IPS DF 19.7 (cell line): ENCODE data around the gene TNFRSF19.
"Not testable (repeated sequence)": the region's sequence is repeated elsewhere in the genome, so short reads cannot be mapped to it uniquely, and the experiment has no call there.

Experiments
- DNase-seq: peaks from one replicate; pipeline ENCODE4 v3.0.0-alpha.2; 2013; ENCODE audit warnings: low read depth, low spot score

Gene TNFRSF19

GRCh38 chr13:23570099-23570920, at the start of gene TNFRSF19:
Gene TNFRSF19, plus strand, starts transcription at chr13:23570412. Its CDS starts 19,772 bp downstream, at chr13:23590184.
- DNase-seq, result no peak

- DNase-seq, result not testable (repeated sequence)
Measured at GRCh38 chr13:23529926-23530325, 40.3 kb upstream of the TNFRSF19 start.

GRCh38 chr13:23531446-23531845, 38.8 kb upstream of the TNFRSF19 start:
- DNase-seq, result no peak

DNA sequence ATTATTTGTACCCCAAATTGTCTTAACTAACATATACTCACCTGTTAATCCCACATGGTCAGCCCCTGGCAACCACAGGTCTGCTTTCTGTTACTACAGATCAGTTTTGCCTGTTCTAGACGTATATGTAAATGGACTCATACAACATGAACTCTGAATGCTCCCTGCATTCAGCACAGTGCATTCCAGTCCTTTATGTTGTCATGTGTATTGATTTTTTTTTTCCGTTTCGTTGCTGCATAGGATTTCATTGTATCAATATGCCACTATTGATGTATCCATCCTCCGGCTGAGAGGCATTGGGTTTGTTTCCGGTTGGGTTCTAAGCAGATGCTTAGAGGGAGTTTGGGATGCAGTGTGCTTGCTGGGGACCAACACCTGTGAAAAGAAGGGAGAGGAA, 36.1 kb upstream of the TNFRSF19 start:
- DNase-seq, result no peak

DNA sequence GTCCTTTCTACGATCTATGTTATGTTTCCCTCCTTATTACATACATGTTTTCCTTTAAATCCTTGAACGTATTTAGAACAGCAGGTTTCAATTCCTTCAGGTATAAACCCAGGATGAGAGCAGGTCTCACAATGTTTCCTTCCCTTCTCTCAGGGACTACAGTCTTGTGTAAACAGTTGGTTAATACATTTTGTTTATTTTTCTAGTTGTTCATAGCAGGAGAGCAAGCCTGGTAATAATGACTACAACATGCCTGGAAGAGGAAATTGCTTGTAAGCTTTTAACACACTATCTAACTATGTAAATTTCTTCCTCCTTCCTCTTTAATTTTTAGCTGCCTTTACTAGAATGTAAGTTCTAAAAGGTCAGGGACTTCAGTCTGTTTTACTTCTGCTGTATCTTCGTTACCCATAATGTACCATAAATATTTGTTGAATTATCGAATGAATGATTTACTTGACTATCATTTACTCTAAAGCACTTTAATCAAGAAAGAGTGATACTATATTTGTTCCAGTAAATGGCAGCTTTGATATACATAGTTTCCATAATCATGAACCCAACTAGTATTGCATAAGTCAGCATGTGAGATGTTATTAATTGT, 28.9 kb upstream of the TNFRSF19 start:
- no peak for DNase-seq

GRCh38 chr13:23544668-23545067, 25.5 kb upstream of the TNFRSF19 start:
- DNase-seq, result no peak

DNA sequence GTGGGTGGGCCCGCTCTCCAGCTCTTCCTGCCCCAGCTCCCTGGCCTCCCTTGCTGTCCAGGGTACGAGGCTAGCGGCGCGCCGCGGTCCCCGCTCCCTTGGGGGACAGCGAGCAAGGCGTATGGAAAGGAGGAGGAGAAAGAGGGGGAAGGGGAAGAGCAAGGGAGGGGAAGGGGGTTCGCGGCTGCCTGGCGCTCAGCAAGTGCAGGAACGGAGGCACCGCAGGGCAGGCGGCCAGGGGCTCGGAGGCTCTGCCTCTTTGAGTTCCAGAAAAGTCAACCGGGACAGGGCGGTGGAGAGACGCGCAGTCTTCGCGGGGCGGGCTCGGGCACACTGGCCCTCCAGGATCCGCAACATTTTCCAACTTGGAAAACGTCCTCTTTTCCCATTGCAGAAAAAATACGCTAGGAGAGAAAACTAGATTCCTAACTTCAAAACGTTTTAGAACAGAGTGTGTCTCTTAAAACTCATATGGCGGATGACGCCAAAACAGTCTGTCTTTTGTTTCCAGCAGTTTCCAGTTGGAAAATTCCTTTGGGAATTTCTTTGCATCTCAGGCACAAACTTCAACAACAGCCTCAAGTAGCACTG, 23.1 kb upstream of the TNFRSF19 start:
- no peak for DNase-seq

DNA sequence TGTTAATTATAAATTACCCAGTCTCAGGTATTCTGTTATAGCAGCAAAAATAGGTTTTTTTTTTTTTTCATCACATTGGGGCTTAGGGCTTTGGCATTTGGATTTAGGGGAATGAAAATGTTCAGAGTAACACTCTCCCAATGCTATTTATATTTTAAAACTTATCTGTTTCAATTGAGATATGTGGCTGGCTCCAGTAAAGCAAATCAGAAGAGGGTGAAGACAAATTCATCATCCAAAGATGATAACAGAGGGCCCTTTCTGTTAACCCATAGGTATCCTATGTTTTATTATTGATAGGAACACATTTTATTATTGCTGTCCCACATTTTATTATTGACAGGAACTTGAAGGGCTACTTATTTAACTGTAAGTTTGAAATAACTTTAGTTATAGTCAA, 20.5 kb upstream of the TNFRSF19 start:
- no peak for DNase-seq

GRCh38 chr13:23550163-23550562, 20.0 kb upstream of the TNFRSF19 start:
- DNase-seq, result no peak

- no peak for DNase-seq
Measured at GRCh38 chr13:23551213-23552008, 18.8 kb upstream of the TNFRSF19 start.

GRCh38 chr13:23552171-23552570, 18.0 kb upstream of the TNFRSF19 start:
- DNase-seq, result no peak

DNA sequence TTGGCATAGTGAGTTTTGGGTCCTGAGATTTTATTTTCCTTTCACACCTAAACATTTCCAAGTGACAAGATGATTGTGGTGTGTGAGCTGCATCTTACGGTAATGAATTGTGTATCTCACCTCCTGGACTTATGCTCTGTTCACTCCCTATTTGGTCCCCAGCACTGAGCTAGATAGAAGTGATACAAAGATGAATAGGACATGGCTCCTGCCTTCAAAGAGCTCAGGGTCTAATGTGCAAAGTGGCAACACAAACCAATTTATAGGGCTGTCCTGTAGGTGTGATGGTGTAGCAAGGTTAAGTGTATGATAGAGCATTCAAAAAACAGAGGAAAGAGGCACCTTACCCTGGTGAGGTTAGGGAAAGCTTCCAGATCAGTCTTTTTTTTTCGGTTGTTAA, 17.6 kb upstream of the TNFRSF19 start:
- no peak for DNase-seq

- no peak for DNase-seq
Measured at GRCh38 chr13:23554000-23554399, 16.2 kb upstream of the TNFRSF19 start.

GRCh38 chr13:23557043-23557442, 13.2 kb upstream of the TNFRSF19 start:
- DNase-seq, result no peak

DNA sequence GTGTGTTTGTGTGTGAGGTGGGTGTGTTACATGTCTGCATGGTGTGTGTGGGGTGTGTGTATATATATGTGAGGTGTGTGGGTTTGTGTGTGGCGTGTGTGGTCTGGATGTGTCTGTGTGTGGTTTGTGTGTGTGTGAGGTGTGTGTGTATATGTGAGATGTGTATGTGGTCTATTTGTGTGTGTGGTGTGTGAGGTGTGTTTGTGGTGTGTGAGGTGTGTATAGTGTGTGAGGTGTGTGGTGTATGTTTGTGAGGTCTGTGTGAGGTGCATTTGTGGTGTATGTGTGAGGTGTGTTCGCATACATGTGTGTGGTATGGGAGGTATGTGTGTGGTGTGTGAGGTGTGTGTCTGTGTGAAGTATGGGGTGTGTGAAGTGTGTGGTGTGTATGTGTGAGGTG, 12.5 kb upstream of the TNFRSF19 start:
- DNase-seq, result no peak

- no peak for DNase-seq
Measured at GRCh38 chr13:23558675-23559536, 11.3 kb upstream of the TNFRSF19 start.

- no peak for DNase-seq
Measured at GRCh38 chr13:23560571-23561089, 9.6 kb upstream of the TNFRSF19 start.

- DNase-seq, result no peak
Measured at GRCh38 chr13:23561261-23561660, 9.0 kb upstream of the TNFRSF19 start.

GRCh38 chr13:23563085-23563845, 6.9 kb upstream of the TNFRSF19 start:
- no peak for DNase-seq

DNA sequence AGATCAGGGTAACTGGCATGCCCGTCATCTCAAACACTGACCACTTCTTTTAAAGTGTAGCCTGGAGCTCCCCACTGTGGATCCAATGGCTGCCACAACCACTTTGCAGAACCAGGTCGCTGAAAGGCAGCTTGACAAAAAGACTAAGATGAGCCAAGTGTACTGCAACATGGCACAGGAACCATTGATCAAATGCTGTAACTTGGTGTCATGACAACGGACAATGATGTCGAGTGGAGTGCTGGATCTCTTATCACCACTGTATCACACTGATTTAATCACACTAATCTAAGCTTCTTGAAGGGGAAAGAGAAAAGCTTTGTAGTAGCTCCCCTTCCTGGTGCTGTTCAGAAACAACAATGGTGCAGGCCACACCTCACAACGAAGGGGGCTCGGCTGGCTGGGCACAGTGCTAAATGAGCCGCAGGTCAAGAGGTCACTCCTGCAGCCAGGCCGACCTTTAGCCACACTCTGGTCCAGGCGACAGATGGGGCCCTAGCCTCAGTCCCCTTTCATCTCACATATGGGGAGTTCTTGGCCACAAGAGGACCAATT, 2.2 kb upstream of the TNFRSF19 start:
- DNase-seq, result no peak
